Ishikawa (cell line): ENCODE results near the gene NPR1.

ENCODE experiments used
- CEBPB ChIP-seq: IDR thresholded peaks from 2 replicates; pipeline ENCODE4 v1.6.1; 2012
- CREB1 ChIP-seq: IDR thresholded peaks from 2 replicates; pipeline ENCODE4 v1.6.1; 2012; ENCODE audit warnings: low read depth
- EGR1 ChIP-seq: IDR thresholded peaks from 2 replicates; pipeline ENCODE4 v1.6.1; 2012
- EP300 ChIP-seq: IDR thresholded peaks from 2 replicates; pipeline ENCODE4 v1.6.1; 2012; ENCODE audit warnings: borderline replicate concordance
- NFIC ChIP-seq: IDR thresholded peaks from 2 replicates; pipeline ENCODE4 v1.6.1; 2012
- RAD21 ChIP-seq: IDR thresholded peaks from 2 replicates; pipeline ENCODE4 v1.6.1; 2012; ENCODE audit warnings: low read depth
- REST ChIP-seq: IDR thresholded peaks from 2 replicates; pipeline ENCODE4 v1.6.1; 2012; ENCODE audit warnings: low read depth, mild to moderate bottlenecking
- TAF1 ChIP-seq: IDR thresholded peaks from 2 replicates; pipeline ENCODE4 v1.6.1; 2012; ENCODE audit warnings: low read depth, mild to moderate bottlenecking
- TCF12 ChIP-seq: IDR thresholded peaks from 2 replicates; pipeline ENCODE4 v1.6.1; 2012; ENCODE audit warnings: low read depth
- TEAD4 ChIP-seq: IDR thresholded peaks from 2 replicates; pipeline ENCODE4 v1.6.1; 2012
- YY1 ChIP-seq: IDR thresholded peaks from 2 replicates; pipeline ENCODE4 v1.6.1; 2012; ENCODE audit warnings: low read depth
- ZBTB7A ChIP-seq: IDR thresholded peaks from 2 replicates; pipeline ENCODE4 v1.6.1; 2012; ENCODE audit warnings: low read depth
- TF ChIP-seq, protein P1 (sequence below): IDR thresholded peaks from 2 replicates; pipeline ENCODE4 v1.6.1; 2012
- TF ChIP-seq, protein P2 (sequence below): IDR thresholded peaks from 2 replicates; pipeline ENCODE4 v1.6.1; 2012

DNA sequence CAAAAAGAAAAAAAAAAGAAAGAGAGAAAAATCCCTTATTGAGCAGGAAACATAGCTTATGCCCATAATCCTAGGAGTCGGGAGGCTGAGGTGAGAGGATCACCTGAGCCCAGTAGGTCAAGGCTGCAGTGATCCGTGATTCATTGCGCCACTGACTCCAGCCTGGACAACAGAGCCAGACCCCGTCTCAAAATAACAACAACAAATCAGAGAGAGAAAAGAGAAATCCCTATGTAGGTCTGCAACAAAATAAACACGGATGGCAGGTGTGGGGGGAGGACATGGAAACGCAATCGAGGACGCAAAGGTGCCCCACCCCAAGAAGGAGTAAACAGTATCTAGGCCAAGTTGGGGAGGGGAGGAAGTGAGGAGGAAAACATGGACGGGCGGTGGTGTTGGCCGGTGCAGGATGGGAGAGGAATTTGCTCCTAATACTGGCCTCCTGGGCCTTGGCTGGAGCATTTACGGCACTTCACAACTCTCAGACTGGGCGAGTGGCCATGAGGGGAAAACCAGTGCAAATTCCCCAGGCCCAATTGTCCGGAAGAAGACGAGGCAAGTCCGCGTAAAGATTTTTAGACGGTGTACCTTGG, 45.2 kb upstream of the NPR1 start:
- TF ChIP-seq, protein P1, sequence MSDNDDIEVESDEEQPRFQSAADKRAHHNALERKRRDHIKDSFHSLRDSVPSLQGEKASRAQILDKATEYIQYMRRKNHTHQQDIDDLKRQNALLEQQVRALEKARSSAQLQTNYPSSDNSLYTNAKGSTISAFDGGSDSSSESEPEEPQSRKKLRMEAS: no peak
- TF ChIP-seq ZBTB7A: no peak
- no peak for TF ChIP-seq RAD21
- no peak for TF ChIP-seq EP300
- TF ChIP-seq REST: no peak
- TF ChIP-seq TAF1: no peak
- no peak for TF ChIP-seq YY1
- TF ChIP-seq EGR1: no peak
- TF ChIP-seq CEBPB: no peak
- no peak for TF ChIP-seq CREB1
- TF ChIP-seq TCF12: no peak
- TF ChIP-seq NFIC: no peak
- TF ChIP-seq, protein P2, sequence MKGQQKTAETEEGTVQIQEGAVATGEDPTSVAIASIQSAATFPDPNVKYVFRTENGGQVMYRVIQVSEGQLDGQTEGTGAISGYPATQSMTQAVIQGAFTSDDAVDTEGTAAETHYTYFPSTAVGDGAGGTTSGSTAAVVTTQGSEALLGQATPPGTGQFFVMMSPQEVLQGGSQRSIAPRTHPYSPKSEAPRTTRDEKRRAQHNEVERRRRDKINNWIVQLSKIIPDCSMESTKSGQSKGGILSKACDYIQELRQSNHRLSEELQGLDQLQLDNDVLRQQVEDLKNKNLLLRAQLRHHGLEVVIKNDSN: no peak
- TF ChIP-seq TEAD4: no peak
